HepG2 (cell line): ENCODE measurements around the gene CFAP210. TPM values are rescaled to one million over a fixed set of nuclear protein-coding genes. Genes with fewer than 3 reads are reported as not detected.

Source experiments
- ATAC-seq: fragments of 200-7000 bp; cut with Tn5 transposase; 3 replicates; pipeline ENCODE4 v1.9.1; 2020; ENCODE audit warnings: mild to moderate bottlenecking, moderate library complexity
- BruUV-seq: library from RNA; stranded (reverse); fragments of 400-500 nt; replicated peaks from 2 replicates; lab custom pipeline; 2021; lab: Mats Ljungman, UMichigan
- CTCF ChIA-PET: fragments of 300-600 bp; formaldehyde crosslinking; extraction: SDS; loops from one replicate; lab custom pipeline; 2021; ENCODE audit warnings: low total read pairs, inconsistent platforms, low intra/inter-chr PET ratio; lab: Yijun Ruan, JAX
- POLR2A ChIA-PET: fragments of 350-600 bp; sonication (Branson Sonifier 250); formaldehyde crosslinking; loops from one replicate; lab custom pipeline; 2020; ENCODE audit warnings: antibody characterized with exemption, inconsistent platforms; lab: Yijun Ruan, JAX
- DNase-seq: peaks from one replicate; pipeline ENCODE4 v3.0.0-alpha.2; 2015; ENCODE audit warnings: low spot score
- FAIRE-seq: peaks from 3 replicates; lab custom pipeline; 2011; peaks lifted over from hg19 to GRCh38; lab: Jason Lieb, UNC
- H2AFZ ChIP-seq: one replicate; pipeline ENCODE4 v1.6.1; 2011; ENCODE audit warnings: low read length, inconsistent platforms
- H3K27ac ChIP-seq: fragments of 300-600 bp; 3 replicates; pipeline ENCODE4 v1.8.0; 2011; ENCODE audit warnings: mixed run types, mild to moderate bottlenecking, mixed read lengths, low read length, inconsistent platforms; ENCODE audit not compliant: insufficient read depth; ENCODE audit errors: extremely low read length
- H3K27me3 ChIP-seq, 2 experiments: fragments of 200-600 bp in 1 of 2; 2 replicates in 1 of 2; 3 replicates in 1 of 2; pipeline versions ENCODE4 v1.6.0 to v1.8.0; 2011; ENCODE audit warnings: low read length in 2 of 2, mild to moderate bottlenecking in 2 of 2, moderate library complexity in 2 of 2, inconsistent platforms in 1 of 2; ENCODE audit not compliant: insufficient read depth in 2 of 2, control insufficient read depth in 1 of 2
- H3K36me3 ChIP-seq, 2 experiments: fragments of 200-600 bp in 1 of 2; replicated peaks in 1 of 2; 2 replicates in 1 of 2; 3 replicates in 1 of 2; pipeline versions ENCODE4 v1.5.1 to v1.8.0; 2011; ENCODE audit warnings: low read length in 2 of 2, inconsistent platforms in 1 of 2; ENCODE audit not compliant: insufficient read depth in 2 of 2, control insufficient read depth in 1 of 2
- H3K4me1 ChIP-seq: 2 replicates; pipeline ENCODE4 v1.5.1; 2012; ENCODE audit warnings: low read length, inconsistent platforms; ENCODE audit not compliant: insufficient read depth
- H3K4me2 ChIP-seq: 2 replicates; pipeline ENCODE4 v1.6.0; 2011; ENCODE audit warnings: low read depth, low read length, inconsistent platforms
- H3K4me3 ChIP-seq, 3 experiments: fragments of 200-600 bp in 1 of 3; sonication (generic), shearing (Covaris generic) in 1 of 3; replicated peaks in 1 of 3; 2 replicates each; pipeline ENCODE4 v1.5.1; 2011 to 2016; ENCODE audit warnings: low read length in 3 of 3, inconsistent platforms in 2 of 3, low read depth in 2 of 3, mild to moderate bottlenecking in 2 of 3, control low read depth in 1 of 3, mixed read lengths in 1 of 3; ENCODE audit not compliant: insufficient read depth in 1 of 3
- H3K79me2 ChIP-seq: one replicate; pipeline ENCODE4 v1.6.1; 2011; ENCODE audit warnings: low read length, inconsistent platforms; ENCODE audit not compliant: insufficient read depth
- H3K9ac ChIP-seq: 2 replicates; pipeline ENCODE4 v1.6.0; 2011; ENCODE audit warnings: mild to moderate bottlenecking, low read depth, low read length, inconsistent platforms; ENCODE audit not compliant: insufficient read depth
- H3K9me3 ChIP-seq: 2 replicates; pipeline ENCODE4 v1.5.1; 2012; ENCODE audit warnings: mild to moderate bottlenecking, low read length
- H4K20me1 ChIP-seq: 2 replicates; pipeline ENCODE4 v1.6.0; 2011; ENCODE audit warnings: inconsistent platforms, mild to moderate bottlenecking, low read length, moderate library complexity; ENCODE audit not compliant: insufficient read depth
- ASH2L ChIP-seq: fragments of 300-600, 200-600 bp; sonication (generic); IDR thresholded peaks from 2 replicates; pipeline ENCODE4 v1.7.0; 2017; ENCODE audit warnings: low read depth, mild to moderate bottlenecking, moderate library complexity, mixed read lengths, low read length; ENCODE audit not compliant: insufficient read length
- CCDC6 ChIP-seq: sonication (generic); formaldehyde crosslinking; IDR thresholded peaks from 2 replicates; pipeline ENCODE4 v1.8.1; 2022; ENCODE audit warnings: mild to moderate bottlenecking, missing genetic modification reagents, moderate library complexity
- CENPT ChIP-seq: sonication (generic); formaldehyde crosslinking; IDR thresholded peaks from 2 replicates; pipeline ENCODE4 v1.8.0; 2022; ENCODE audit warnings: low read depth, mild to moderate bottlenecking, moderate library complexity, missing genetic modification reagents
- CHD2 ChIP-seq: IDR thresholded peaks from 2 replicates; pipeline ENCODE4 v1.6.1; 2011; ENCODE audit warnings: low read depth, low read length, improper control_type of control experiment
- KAT2B ChIP-seq: fragments of 150-350 bp; IDR thresholded peaks from 2 replicates; pipeline ENCODE4 v1.6.1; 2014; ENCODE audit warnings: low read depth, low read length, borderline replicate concordance
- KLF11 ChIP-seq: IDR thresholded peaks from 2 replicates; pipeline ENCODE4 v1.6.1; 2016; ENCODE audit warnings: missing compliant biosample characterization
- NAIF1 ChIP-seq: sonication (generic); formaldehyde crosslinking; IDR thresholded peaks from 2 replicates; pipeline ENCODE4 v1.5.0; 2020; ENCODE audit warnings: mild to moderate bottlenecking, missing genetic modification reagents, borderline replicate concordance
- NRL ChIP-seq: sonication (generic); formaldehyde crosslinking; IDR thresholded peaks from 2 replicates; pipeline ENCODE4 v1.5.0; 2020; ENCODE audit warnings: missing genetic modification reagents, mild to moderate bottlenecking, moderate library complexity, borderline replicate concordance
- SAP130 ChIP-seq: IDR thresholded peaks from 2 replicates; pipeline ENCODE4 v1.6.1; 2016; ENCODE audit warnings: low read depth
- ZNF614 ChIP-seq: IDR thresholded peaks from 2 replicates; pipeline ENCODE4 v1.6.1; 2018; ENCODE audit warnings: missing biosample characterization, missing genetic modification reagents, inconsistent platforms, borderline replicate concordance
- ZNF709 ChIP-seq: sonication (generic); formaldehyde crosslinking; IDR thresholded peaks from 2 replicates; pipeline ENCODE4 v1.5.0; 2020; ENCODE audit warnings: mild to moderate bottlenecking, missing genetic modification reagents
- WGBS: methylation state at CpG from one replicate; pipeline ENCODE4 v1.1.6; 2017; ENCODE audit warnings: low lambda C conversion rate; 5-methylcytosine and 5-hydroxymethylcytosine counted together
- in situ Hi-C: cut with HindIII; loops from 2 replicates; pipeline ENCODE4 v1.10.0; 2017; ENCODE audit warnings: low pct_unique_long_range_greater_than_20kb; ENCODE audit not compliant: extremely low pct_ligation_motif_present
- intact Hi-C: fragments of 100-400 bp; cut with micrococcal nuclease; formaldehyde crosslinking; loops from one replicate; pipeline ENCODE4 v1.10.0; 2022; ENCODE audit not compliant: unreplicated experiment
- polyA plus RNA-seq, 8 experiments: library from polyadenylated mRNA; depleted of rRNA in 3 of 8; stranded (reverse) in 7 of 8; unstranded in 1 of 8; fragments of >200 nt; fragmentation: Illumina TruSeq in 4 of 8; extraction: Trizol in 4 of 8; gene quantifications; 2 replicates each; pipeline versions ENCODE4 v1.2.1 to v1.2.3, GENCODE V29; 2011 to 2016; ENCODE audit warnings: low read depth in 4 of 8, missing spikeins in 1 of 8, mixed read lengths in 1 of 8; ENCODE audit not compliant: insufficient read depth in 1 of 8
- total RNA-seq, 5 experiments: library from RNA; depleted of rRNA; stranded (reverse); fragments of >200 nt; fragmentation: Illumina TruSeq; extraction: Trizol; gene quantifications; 2 replicates each; pipeline ENCODE4 v1.2.3, GENCODE V29; 2016; ENCODE audit warnings: low read depth in 1 of 5
- TF ChIP-seq, protein P1 (sequence below): sonication (generic); formaldehyde crosslinking; conservative IDR thresholded peaks from 2 replicates; pipeline ENCODE4 v1.4.0; 2020; ENCODE audit warnings: mild to moderate bottlenecking, missing genetic modification reagents, moderate library complexity
- TF ChIP-seq, protein P2 (sequence below): sonication (generic); formaldehyde crosslinking; IDR thresholded peaks from 2 replicates; pipeline ENCODE4 v1.8.0; 2023; ENCODE audit warnings: mild to moderate bottlenecking, missing genetic modification reagents
- TF ChIP-seq, protein P3 (sequence below): sonication (generic); formaldehyde crosslinking; IDR thresholded peaks from 2 replicates; pipeline ENCODE4 v1.4.0; 2020; ENCODE audit warnings: missing genetic modification reagents

Gene CFAP210
- total and polyA plus RNA-seq, 2 of the 13 experiments (the other 11 are each of a cell fraction or from before 2014, with no cell fraction given): 0.18 TPM; not detected in 1

DNA sequence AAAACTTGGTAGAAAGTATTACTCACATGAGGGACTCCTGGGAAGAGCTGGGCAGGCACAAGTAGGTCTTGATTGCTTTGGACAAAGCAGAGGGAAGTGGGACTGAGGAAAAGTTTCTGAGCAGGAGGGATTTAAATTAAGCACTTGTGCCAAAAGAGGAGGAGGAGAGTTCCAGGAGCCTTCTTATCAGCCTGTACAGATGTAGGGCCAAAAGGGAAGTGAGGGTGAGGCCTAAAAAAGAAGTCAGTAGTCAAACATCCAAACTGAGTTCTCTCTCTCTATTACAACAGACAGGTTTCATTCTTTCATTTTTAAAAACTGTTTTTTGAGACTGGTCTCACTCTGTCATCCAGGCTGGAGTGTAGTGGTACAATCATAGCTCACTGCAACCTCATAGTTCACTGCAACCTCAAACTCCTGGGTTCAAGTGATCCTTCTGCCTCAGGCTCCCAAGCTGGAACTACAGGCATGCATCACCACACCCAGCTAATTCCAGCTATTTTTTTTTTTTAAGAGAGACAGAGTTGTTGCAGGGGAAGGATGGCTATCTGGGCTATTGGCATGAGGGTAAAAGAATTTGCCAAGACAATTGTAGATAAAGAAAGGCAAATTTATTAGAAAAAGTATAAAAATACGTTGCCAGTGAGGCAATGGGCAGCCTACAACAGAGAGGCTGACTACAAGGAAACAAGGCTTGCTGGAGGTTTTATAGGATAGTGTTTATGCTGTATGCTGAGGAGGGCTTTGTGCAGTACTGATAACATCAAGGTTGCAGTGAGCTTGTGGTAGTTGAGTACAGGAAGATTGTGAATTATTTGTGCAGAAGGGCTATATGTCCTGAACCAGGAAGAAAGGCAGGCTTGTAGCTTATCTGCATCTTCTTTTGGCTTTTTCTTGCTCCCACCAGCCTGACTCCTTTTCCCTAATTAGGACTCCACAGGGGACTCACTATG, 29.0 kb downstream of the CFAP210 start:
- no peak overlapping the region for H2AFZ ChIP-seq
- POLR2A ChIA-PET: no interaction called here
- H3K27me3 ChIP-seq: no peaks in the 10 kb centered on the region
- CTCF ChIA-PET: no interaction called here
- no TSS peak for BruUV-seq
- no peak overlapping the region for H3K4me3 ChIP-seq
- no peaks in the 10 kb centered on the region for H3K4me1 ChIP-seq
- ATAC-seq (no peak), FAIRE-seq (no peak), DNase-seq (no peak)
- no peaks in the 10 kb centered on the region for H4K20me1 ChIP-seq
- in situ Hi-C loops: no loop called here
- intact Hi-C loops: no loop called here
- no peaks in the 10 kb centered on the region for H3K36me3 ChIP-seq
- no peak overlapping the region for H3K4me2 ChIP-seq
- WGBS: 2% methylated on average over 1 of the region's 1 CpG
- no peak overlapping the region for H3K9ac ChIP-seq
- H3K27ac ChIP-seq: no peak overlapping the region
- H3K79me2 ChIP-seq: no peaks in the 10 kb centered on the region
- no peaks in the 10 kb centered on the region for H3K9me3 ChIP-seq
- TF ChIP-seq, protein P1, sequence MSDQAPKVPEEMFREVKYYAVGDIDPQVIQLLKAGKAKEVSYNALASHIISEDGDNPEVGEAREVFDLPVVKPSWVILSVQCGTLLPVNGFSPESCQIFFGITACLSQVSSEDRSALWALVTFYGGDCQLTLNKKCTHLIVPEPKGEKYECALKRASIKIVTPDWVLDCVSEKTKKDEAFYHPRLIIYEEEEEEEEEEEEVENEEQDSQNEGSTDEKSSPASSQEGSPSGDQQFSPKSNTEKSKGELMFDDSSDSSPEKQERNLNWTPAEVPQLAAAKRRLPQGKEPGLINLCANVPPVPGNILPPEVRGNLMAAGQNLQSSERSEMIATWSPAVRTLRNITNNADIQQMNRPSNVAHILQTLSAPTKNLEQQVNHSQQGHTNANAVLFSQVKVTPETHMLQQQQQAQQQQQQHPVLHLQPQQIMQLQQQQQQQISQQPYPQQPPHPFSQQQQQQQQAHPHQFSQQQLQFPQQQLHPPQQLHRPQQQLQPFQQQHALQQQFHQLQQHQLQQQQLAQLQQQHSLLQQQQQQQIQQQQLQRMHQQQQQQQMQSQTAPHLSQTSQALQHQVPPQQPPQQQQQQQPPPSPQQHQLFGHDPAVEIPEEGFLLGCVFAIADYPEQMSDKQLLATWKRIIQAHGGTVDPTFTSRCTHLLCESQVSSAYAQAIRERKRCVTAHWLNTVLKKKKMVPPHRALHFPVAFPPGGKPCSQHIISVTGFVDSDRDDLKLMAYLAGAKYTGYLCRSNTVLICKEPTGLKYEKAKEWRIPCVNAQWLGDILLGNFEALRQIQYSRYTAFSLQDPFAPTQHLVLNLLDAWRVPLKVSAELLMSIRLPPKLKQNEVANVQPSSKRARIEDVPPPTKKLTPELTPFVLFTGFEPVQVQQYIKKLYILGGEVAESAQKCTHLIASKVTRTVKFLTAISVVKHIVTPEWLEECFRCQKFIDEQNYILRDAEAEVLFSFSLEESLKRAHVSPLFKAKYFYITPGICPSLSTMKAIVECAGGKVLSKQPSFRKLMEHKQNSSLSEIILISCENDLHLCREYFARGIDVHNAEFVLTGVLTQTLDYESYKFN (CRISPR knock-in tag): no peak
- TF ChIP-seq ZNF709 (CRISPR knock-in tag) (no peak), SAP130 (CRISPR knock-in tag) (no peak), CCDC6 (CRISPR knock-in tag) (no peak), KAT2B (no peak), CENPT (CRISPR knock-in tag) (no peak), ZNF614 (CRISPR knock-in tag) (no peak), ASH2L (no peak), NRL (CRISPR knock-in tag) (no peak), CHD2 (no peak), KLF11 (CRISPR knock-in tag) (no peak), NAIF1 (no peak)
- TF ChIP-seq, protein P2, sequence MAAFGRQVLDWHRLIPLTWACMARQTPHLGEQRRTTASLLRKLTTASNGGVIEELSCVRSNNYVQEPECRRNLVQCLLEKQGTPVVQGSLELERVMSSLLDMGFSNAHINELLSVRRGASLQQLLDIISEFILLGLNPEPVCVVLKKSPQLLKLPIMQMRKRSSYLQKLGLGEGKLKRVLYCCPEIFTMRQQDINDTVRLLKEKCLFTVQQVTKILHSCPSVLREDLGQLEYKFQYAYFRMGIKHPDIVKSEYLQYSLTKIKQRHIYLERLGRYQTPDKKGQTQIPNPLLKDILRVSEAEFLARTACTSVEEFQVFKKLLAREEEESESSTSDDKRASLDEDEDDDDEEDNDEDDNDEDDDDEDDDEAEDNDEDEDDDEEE (CRISPR knock-in tag): no peak
- TF ChIP-seq, protein P3, sequence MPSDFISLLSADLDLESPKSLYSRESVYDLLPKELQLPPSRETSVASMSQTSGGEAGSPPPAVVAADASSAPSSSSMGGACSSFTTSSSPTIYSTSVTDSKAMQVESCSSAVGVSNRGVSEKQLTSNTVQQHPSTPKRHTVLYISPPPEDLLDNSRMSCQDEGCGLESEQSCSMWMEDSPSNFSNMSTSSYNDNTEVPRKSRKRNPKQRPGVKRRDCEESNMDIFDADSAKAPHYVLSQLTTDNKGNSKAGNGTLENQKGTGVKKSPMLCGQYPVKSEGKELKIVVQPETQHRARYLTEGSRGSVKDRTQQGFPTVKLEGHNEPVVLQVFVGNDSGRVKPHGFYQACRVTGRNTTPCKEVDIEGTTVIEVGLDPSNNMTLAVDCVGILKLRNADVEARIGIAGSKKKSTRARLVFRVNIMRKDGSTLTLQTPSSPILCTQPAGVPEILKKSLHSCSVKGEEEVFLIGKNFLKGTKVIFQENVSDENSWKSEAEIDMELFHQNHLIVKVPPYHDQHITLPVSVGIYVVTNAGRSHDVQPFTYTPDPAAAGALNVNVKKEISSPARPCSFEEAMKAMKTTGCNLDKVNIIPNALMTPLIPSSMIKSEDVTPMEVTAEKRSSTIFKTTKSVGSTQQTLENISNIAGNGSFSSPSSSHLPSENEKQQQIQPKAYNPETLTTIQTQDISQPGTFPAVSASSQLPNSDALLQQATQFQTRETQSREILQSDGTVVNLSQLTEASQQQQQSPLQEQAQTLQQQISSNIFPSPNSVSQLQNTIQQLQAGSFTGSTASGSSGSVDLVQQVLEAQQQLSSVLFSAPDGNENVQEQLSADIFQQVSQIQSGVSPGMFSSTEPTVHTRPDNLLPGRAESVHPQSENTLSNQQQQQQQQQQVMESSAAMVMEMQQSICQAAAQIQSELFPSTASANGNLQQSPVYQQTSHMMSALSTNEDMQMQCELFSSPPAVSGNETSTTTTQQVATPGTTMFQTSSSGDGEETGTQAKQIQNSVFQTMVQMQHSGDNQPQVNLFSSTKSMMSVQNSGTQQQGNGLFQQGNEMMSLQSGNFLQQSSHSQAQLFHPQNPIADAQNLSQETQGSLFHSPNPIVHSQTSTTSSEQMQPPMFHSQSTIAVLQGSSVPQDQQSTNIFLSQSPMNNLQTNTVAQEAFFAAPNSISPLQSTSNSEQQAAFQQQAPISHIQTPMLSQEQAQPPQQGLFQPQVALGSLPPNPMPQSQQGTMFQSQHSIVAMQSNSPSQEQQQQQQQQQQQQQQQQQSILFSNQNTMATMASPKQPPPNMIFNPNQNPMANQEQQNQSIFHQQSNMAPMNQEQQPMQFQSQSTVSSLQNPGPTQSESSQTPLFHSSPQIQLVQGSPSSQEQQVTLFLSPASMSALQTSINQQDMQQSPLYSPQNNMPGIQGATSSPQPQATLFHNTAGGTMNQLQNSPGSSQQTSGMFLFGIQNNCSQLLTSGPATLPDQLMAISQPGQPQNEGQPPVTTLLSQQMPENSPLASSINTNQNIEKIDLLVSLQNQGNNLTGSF: no peak
